HepG2 (cell line): ENCODE results near the gene SMAD7. TPM values are rescaled to one million over a fixed set of nuclear protein-coding genes. Genes with fewer than 3 reads are reported as not detected.

Experiments used
- ATAC-seq: fragments of 200-7000 bp; cut with Tn5 transposase; 3 replicates; pipeline ENCODE4 v1.9.1; 2020; ENCODE audit warnings: mild to moderate bottlenecking, moderate library complexity
- BruUV-seq: library from RNA; stranded (reverse); fragments of 400-500 nt; replicated peaks from 2 replicates; lab custom pipeline; 2021; lab: Mats Ljungman, UMichigan
- CTCF ChIA-PET: fragments of 300-600 bp; formaldehyde crosslinking; extraction: SDS; loops from one replicate; lab custom pipeline; 2021; ENCODE audit warnings: low total read pairs, inconsistent platforms, low intra/inter-chr PET ratio; lab: Yijun Ruan, JAX
- POLR2A ChIA-PET: fragments of 350-600 bp; sonication (Branson Sonifier 250); formaldehyde crosslinking; loops from one replicate; lab custom pipeline; 2020; ENCODE audit warnings: antibody characterized with exemption, inconsistent platforms; lab: Yijun Ruan, JAX
- DNase-seq: peaks from one replicate; pipeline ENCODE4 v3.0.0-alpha.2; 2015; ENCODE audit warnings: low spot score
- FAIRE-seq: peaks from 3 replicates; lab custom pipeline; 2011; peaks lifted over from hg19 to GRCh38; lab: Jason Lieb, UNC
- H2AFZ ChIP-seq: one replicate; pipeline ENCODE4 v1.6.1; 2011; ENCODE audit warnings: low read length, inconsistent platforms
- H3K27ac ChIP-seq: fragments of 300-600 bp; 3 replicates; pipeline ENCODE4 v1.8.0; 2011; ENCODE audit warnings: mixed run types, mild to moderate bottlenecking, mixed read lengths, low read length, inconsistent platforms; ENCODE audit not compliant: insufficient read depth; ENCODE audit errors: extremely low read length
- H3K27me3 ChIP-seq, 2 experiments: fragments of 200-600 bp in 1 of 2; 2 replicates in 1 of 2; 3 replicates in 1 of 2; pipeline versions ENCODE4 v1.6.0 to v1.8.0; 2011; ENCODE audit warnings: low read length in 2 of 2, mild to moderate bottlenecking in 2 of 2, moderate library complexity in 2 of 2, inconsistent platforms in 1 of 2; ENCODE audit not compliant: insufficient read depth in 2 of 2, control insufficient read depth in 1 of 2
- H3K36me3 ChIP-seq, 2 experiments: fragments of 200-600 bp in 1 of 2; replicated peaks in 1 of 2; 2 replicates in 1 of 2; 3 replicates in 1 of 2; pipeline versions ENCODE4 v1.5.1 to v1.8.0; 2011; ENCODE audit warnings: low read length in 2 of 2, inconsistent platforms in 1 of 2; ENCODE audit not compliant: insufficient read depth in 2 of 2, control insufficient read depth in 1 of 2
- H3K4me1 ChIP-seq: 2 replicates; pipeline ENCODE4 v1.5.1; 2012; ENCODE audit warnings: low read length, inconsistent platforms; ENCODE audit not compliant: insufficient read depth
- H3K4me2 ChIP-seq: 2 replicates; pipeline ENCODE4 v1.6.0; 2011; ENCODE audit warnings: low read depth, low read length, inconsistent platforms
- H3K4me3 ChIP-seq, 3 experiments: fragments of 200-600 bp in 1 of 3; sonication (generic), shearing (Covaris generic) in 1 of 3; replicated peaks in 1 of 3; 2 replicates each; pipeline ENCODE4 v1.5.1; 2011 to 2016; ENCODE audit warnings: low read length in 3 of 3, inconsistent platforms in 2 of 3, low read depth in 2 of 3, mild to moderate bottlenecking in 2 of 3, control low read depth in 1 of 3, mixed read lengths in 1 of 3; ENCODE audit not compliant: insufficient read depth in 1 of 3
- H3K79me2 ChIP-seq: one replicate; pipeline ENCODE4 v1.6.1; 2011; ENCODE audit warnings: low read length, inconsistent platforms; ENCODE audit not compliant: insufficient read depth
- H3K9ac ChIP-seq: 2 replicates; pipeline ENCODE4 v1.6.0; 2011; ENCODE audit warnings: mild to moderate bottlenecking, low read depth, low read length, inconsistent platforms; ENCODE audit not compliant: insufficient read depth
- H3K9me3 ChIP-seq: 2 replicates; pipeline ENCODE4 v1.5.1; 2012; ENCODE audit warnings: mild to moderate bottlenecking, low read length
- H4K20me1 ChIP-seq: 2 replicates; pipeline ENCODE4 v1.6.0; 2011; ENCODE audit warnings: inconsistent platforms, mild to moderate bottlenecking, low read length, moderate library complexity; ENCODE audit not compliant: insufficient read depth
- AGO2 ChIP-seq: fragments of 200-400 bp; formaldehyde crosslinking; optimal IDR thresholded peaks from 2 replicates; pipeline ENCODE3; 2017; ENCODE audit warnings: mild to moderate bottlenecking, low read depth, low read length, moderate library complexity
- ATF2 ChIP-seq: sonication (generic); formaldehyde crosslinking; IDR thresholded peaks from 2 replicates; pipeline ENCODE4 v1.4.0; 2020; ENCODE audit warnings: missing genetic modification reagents
- POLR2AphosphoS5 ChIP-seq: IDR thresholded peaks from 2 replicates; pipeline ENCODE4 v1.6.1; 2012; ENCODE audit warnings: low read depth, low read length
- WGBS: methylation state at CpG from one replicate; pipeline ENCODE4 v1.1.6; 2017; ENCODE audit warnings: low lambda C conversion rate; 5-methylcytosine and 5-hydroxymethylcytosine counted together
- in situ Hi-C: cut with HindIII; loops from 2 replicates; pipeline ENCODE4 v1.10.0; 2017; ENCODE audit warnings: low pct_unique_long_range_greater_than_20kb; ENCODE audit not compliant: extremely low pct_ligation_motif_present
- intact Hi-C: fragments of 100-400 bp; cut with micrococcal nuclease; formaldehyde crosslinking; loops from one replicate; pipeline ENCODE4 v1.10.0; 2022; ENCODE audit not compliant: unreplicated experiment
- polyA plus RNA-seq, 8 experiments: library from polyadenylated mRNA; depleted of rRNA in 3 of 8; stranded (reverse) in 7 of 8; unstranded in 1 of 8; fragments of >200 nt; fragmentation: Illumina TruSeq in 4 of 8; extraction: Trizol in 4 of 8; gene quantifications; 2 replicates each; pipeline versions ENCODE4 v1.2.1 to v1.2.3, GENCODE V29; 2011 to 2016; ENCODE audit warnings: low read depth in 4 of 8, missing spikeins in 1 of 8, mixed read lengths in 1 of 8; ENCODE audit not compliant: insufficient read depth in 1 of 8
- total RNA-seq, 5 experiments: library from RNA; depleted of rRNA; stranded (reverse); fragments of >200 nt; fragmentation: Illumina TruSeq; extraction: Trizol; gene quantifications; 2 replicates each; pipeline ENCODE4 v1.2.3, GENCODE V29; 2016; ENCODE audit warnings: low read depth in 1 of 5
- TF ChIP-seq, protein P1 (sequence below): sonication (generic); formaldehyde crosslinking; IDR thresholded peaks from 2 replicates; pipeline ENCODE4 v1.5.0; 2020; ENCODE audit warnings: missing genetic modification reagents, mild to moderate bottlenecking, borderline replicate concordance

The SMAD7 gene
- total and polyA plus RNA-seq, 2 of the 13 experiments (the other 11 are each of a cell fraction or from before 2014, with no cell fraction given), result 17.4 to 24.7 TPM

DNA sequence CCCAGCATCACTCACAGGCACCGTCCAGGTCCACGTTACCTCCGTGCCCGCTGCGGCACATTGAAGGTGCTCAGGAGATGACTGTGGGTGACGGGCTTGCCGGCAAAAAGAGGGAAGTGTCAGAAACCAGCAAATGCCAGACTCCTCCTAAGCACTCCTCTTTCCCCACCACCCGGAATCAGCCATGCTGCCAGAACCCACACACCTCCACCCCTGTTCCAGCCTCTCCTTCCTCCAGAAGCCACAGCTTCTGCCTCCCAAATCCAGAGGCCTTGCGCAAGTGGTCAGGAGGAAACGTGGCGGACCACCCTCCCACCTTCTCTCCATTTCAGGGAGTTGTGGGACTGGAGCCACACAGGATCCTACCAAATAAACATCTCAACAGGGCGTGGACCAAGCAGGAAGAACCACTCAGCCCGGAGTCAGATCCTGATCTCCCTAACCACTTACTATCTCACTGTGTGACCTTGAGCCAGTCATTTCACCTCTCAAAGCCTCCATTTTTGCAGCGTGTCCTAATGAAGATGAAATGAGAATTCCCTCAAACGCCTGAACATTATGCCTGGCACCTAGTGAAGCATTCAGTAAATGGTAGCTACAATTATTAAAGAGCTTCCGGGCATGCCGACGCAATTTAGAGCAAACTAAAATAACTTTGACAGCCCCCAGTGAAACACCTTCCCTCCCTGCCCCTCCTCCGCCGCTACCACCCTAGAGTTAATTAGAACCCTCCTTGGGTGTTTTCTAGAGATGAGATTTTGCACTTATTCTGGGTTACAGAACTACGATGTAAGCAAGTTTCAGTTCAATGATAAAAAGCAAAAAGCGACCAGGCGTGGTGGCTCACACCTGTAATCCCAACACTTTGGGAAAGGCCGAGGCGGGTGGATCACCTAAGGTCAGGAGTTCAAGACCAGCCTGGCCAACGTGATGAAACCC is 32.9 kb downstream of the SMAD7 start:
- Histone ChIP-seq H3K27me3 (no peaks in the 10 kb centered on the region), H3K9ac (no peak overlapping the region), H3K4me1 (peaks cover 29% of the 10 kb centered on the region), H3K79me2 (peaks cover 8% of the 10 kb centered on the region), H3K36me3 (peaks cover 5 to 27% of the 10 kb centered on the region in 2 experiments; a peak in 4 of 5 replicates), H3K27ac (no peak overlapping the region), H4K20me1 (peaks cover 11% of the 10 kb centered on the region), H3K4me3 (no peak overlapping the region), H2AFZ (no peak overlapping the region), H3K9me3 (no peaks in the 10 kb centered on the region), H3K4me2 (no peak overlapping the region)
- no peak for FAIRE-seq
- TF ChIP-seq, protein P1, sequence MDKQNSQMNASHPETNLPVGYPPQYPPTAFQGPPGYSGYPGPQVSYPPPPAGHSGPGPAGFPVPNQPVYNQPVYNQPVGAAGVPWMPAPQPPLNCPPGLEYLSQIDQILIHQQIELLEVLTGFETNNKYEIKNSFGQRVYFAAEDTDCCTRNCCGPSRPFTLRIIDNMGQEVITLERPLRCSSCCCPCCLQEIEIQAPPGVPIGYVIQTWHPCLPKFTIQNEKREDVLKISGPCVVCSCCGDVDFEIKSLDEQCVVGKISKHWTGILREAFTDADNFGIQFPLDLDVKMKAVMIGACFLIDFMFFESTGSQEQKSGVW, result no peak
- TF ChIP-seq POLR2AphosphoS5 (peak; percentile 0; the same call in 1 of the 2 replicates), AGO2 (peak; percentile 79), ATF2 (CRISPR knock-in tag) (no peak)
- in situ Hi-C loops (no loop called here), intact Hi-C loops (no loop called here)
- BruUV-seq, result no TSS peak
- WGBS, result 90% methylated on average over 26 of the region's 26 CpGs
- no peak for DNase-seq
- POLR2A ChIA-PET, result interaction anchor here (1.1 kb wide), 1 partner anchor 34 kb away, joined by 3 read pairs; no protein-coding TSS in a partner anchor
- ATAC-seq, result peak; percentile 16
- CTCF ChIA-PET, result no interaction called here
